HG02571 (cell line): ENCODE results near the gene LPP.
"Not testable (repeated sequence)": the region's sequence is repeated elsewhere in the genome, so short reads cannot be mapped to it uniquely, and the experiment has no call there.

Source experiments
- ATAC-seq: cut with Tn5 transposase; IDR thresholded peaks from one replicate; pipeline ENCODE4 v1.9.1; 2021; ENCODE audit warnings: mild to moderate bottlenecking, moderate library complexity; ENCODE audit not compliant: unreplicated experiment

LPP gene

GRCh38 chr3:188689101-188689574 is 535.2 kb downstream of the LPP start:
- ATAC-seq: no peak

GRCh38 chr3:188690064-188690463 is 536.1 kb downstream of the LPP start:
- no peak for ATAC-seq

GRCh38 chr3:188691004-188691403 is 537.0 kb downstream of the LPP start:
- ATAC-seq: no peak

GRCh38 chr3:188691665-188692064 is 537.7 kb downstream of the LPP start:
- no peak for ATAC-seq

GRCh38 chr3:188692700-188693099 is 538.7 kb downstream of the LPP start:
- no peak for ATAC-seq

- ATAC-seq: no peak
Observed at GRCh38 chr3:188693435-188693834, 539.5 kb downstream of the LPP start.

- ATAC-seq: no peak
Observed at GRCh38 chr3:188695241-188695640, 541.3 kb downstream of the LPP start.

- ATAC-seq: no peak
Observed at GRCh38 chr3:188697127-188697526, 543.2 kb downstream of the LPP start.

GRCh38 chr3:188698436-188698835 is 544.5 kb downstream of the LPP start:
- no peak for ATAC-seq

- no peak for ATAC-seq
Observed at GRCh38 chr3:188700501-188700900, 546.5 kb downstream of the LPP start.

GRCh38 chr3:188700918-188701317 is 547.0 kb downstream of the LPP start:
- no peak for ATAC-seq

GRCh38 chr3:188701485-188701969 is 547.6 kb downstream of the LPP start:
- no peak for ATAC-seq

GRCh38 chr3:188702028-188702427 is 548.1 kb downstream of the LPP start:
- not testable (repeated sequence) for ATAC-seq

GRCh38 chr3:188706176-188706575 is 552.2 kb downstream of the LPP start:
- ATAC-seq: no peak

GRCh38 chr3:188706599-188706998 is 552.6 kb downstream of the LPP start:
- ATAC-seq: no peak

- no peak for ATAC-seq
Observed at GRCh38 chr3:188707381-188708288, 553.7 kb downstream of the LPP start.

GRCh38 chr3:188711881-188712247 is 557.9 kb downstream of the LPP start:
- ATAC-seq: no peak

GRCh38 chr3:188712248-188712924 is 558.4 kb downstream of the LPP start:
- ATAC-seq: no peak

GRCh38 chr3:188712991-188713390 is 559.0 kb downstream of the LPP start:
- ATAC-seq: no peak

GRCh38 chr3:188719545-188719944 is 565.6 kb downstream of the LPP start:
- no peak for ATAC-seq

- ATAC-seq: no peak
Observed at GRCh38 chr3:188720215-188720614, 566.3 kb downstream of the LPP start.

GRCh38 chr3:188720636-188721035 is 566.7 kb downstream of the LPP start:
- ATAC-seq: no peak
